ENCODE measurements around the gene NAPG.
"Not testable (repeated sequence)": the region's sequence is repeated elsewhere in the genome, so short reads cannot be mapped to it uniquely, and the experiment has no call there.

The NAPG gene

GRCh38 chr18:10580215-10580614 is 54.4 kb downstream of the NAPG start:
- DNase-seq (ENCODE audit: low spot score), result no peak

GRCh38 chr18:10585260-10585659 is 59.4 kb downstream of the NAPG start:
- no peak for DNase-seq (ENCODE audit: low spot score)

- no peak for DNase-seq (ENCODE audit: low spot score)
Observed at GRCh38 chr18:10588975-10589374, 63.1 kb downstream of the NAPG start.

GRCh38 chr18:10590412-10590811 is 64.6 kb downstream of the NAPG start:
- no peak for DNase-seq (ENCODE audit: low spot score)

- DNase-seq (ENCODE audit: low spot score), result no peak
Observed at GRCh38 chr18:10591896-10592295, 66.1 kb downstream of the NAPG start.

- DNase-seq (ENCODE audit: low spot score), result not testable (repeated sequence)
Observed at GRCh38 chr18:10593366-10594022, 67.7 kb downstream of the NAPG start.

GRCh38 chr18:10595917-10596316 is 70.1 kb downstream of the NAPG start:
- DNase-seq (ENCODE audit: low spot score), result not testable (repeated sequence)

- not testable (repeated sequence) for DNase-seq (ENCODE audit: low spot score)
Observed at GRCh38 chr18:10597695-10598094, 71.9 kb downstream of the NAPG start.

- DNase-seq (ENCODE audit: low spot score), result not testable (repeated sequence)
Observed at GRCh38 chr18:10600701-10601100, 74.9 kb downstream of the NAPG start.
